DOHH2 (cell line): ENCODE results near the gene SRBD1.

Experiments
- H3F3A ChIP-seq: fragments of 200-600 bp; sonication (generic), shearing (Covaris generic); 2 replicates; pipeline ENCODE4 v1.6.0; 2016; ENCODE audit warnings: antibody characterized with exemption, mild to moderate bottlenecking; ENCODE audit not compliant: control insufficient read depth, insufficient read depth
- H3K27ac ChIP-seq: fragments of 200-600 bp; sonication (generic); 2 replicates; pipeline ENCODE4 v1.5.1; 2014; ENCODE audit warnings: low read depth, mild to moderate bottlenecking, low read length, moderate library complexity
- H3K27me3 ChIP-seq: fragments of 200-600 bp; sonication (generic); 2 replicates; pipeline ENCODE4 v1.6.1; 2014; ENCODE audit warnings: mild to moderate bottlenecking, low read length, mixed read lengths; ENCODE audit not compliant: control insufficient read depth
- H3K36me3 ChIP-seq: fragments of 200-600 bp; sonication (generic); 2 replicates; pipeline ENCODE4 v1.6.1; 2014; ENCODE audit warnings: mild to moderate bottlenecking, low read length, moderate library complexity, mixed read lengths; ENCODE audit not compliant: control insufficient read depth
- H3K4me1 ChIP-seq: fragments of 200-600 bp; sonication (generic); 2 replicates; pipeline ENCODE4 v1.6.1; 2014; ENCODE audit warnings: mild to moderate bottlenecking, low read length, mixed read lengths; ENCODE audit not compliant: control insufficient read depth
- H3K4me2 ChIP-seq: fragments of 200-600 bp; sonication (generic); 2 replicates; pipeline ENCODE4 v1.6.0; 2014; ENCODE audit warnings: mild to moderate bottlenecking, low read length, moderate library complexity
- H3K4me3 ChIP-seq: fragments of 200-600 bp; sonication (generic); 2 replicates; pipeline ENCODE4 v1.5.1; 2014; ENCODE audit warnings: mild to moderate bottlenecking, low read length, mixed read lengths
- H3K79me2 ChIP-seq: fragments of 200-600 bp; sonication (generic); 2 replicates; pipeline ENCODE4 v1.6.1; 2014; ENCODE audit warnings: mild to moderate bottlenecking, low read length, mixed read lengths; ENCODE audit not compliant: control insufficient read depth
- H3K9me2 ChIP-seq: fragments of 200-600 bp; sonication (generic); replicated peaks from 2 replicates; pipeline ENCODE4 v1.6.1; 2014; ENCODE audit warnings: mild to moderate bottlenecking, low read length, mixed read lengths; ENCODE audit not compliant: control insufficient read depth
- H3K9me3 ChIP-seq: fragments of 200-600 bp; sonication (generic); 2 replicates; pipeline ENCODE4 v1.6.1; 2014; ENCODE audit warnings: antibody characterized with exemption, low read length, mixed read lengths; ENCODE audit not compliant: control insufficient read depth, insufficient read depth
- H4K20me1 ChIP-seq: fragments of 200-600 bp; sonication (generic); 2 replicates; pipeline ENCODE4 v1.6.0; 2014; ENCODE audit warnings: low read depth, mild to moderate bottlenecking, antibody characterized with exemption, low read length, moderate library complexity; ENCODE audit not compliant: control insufficient read depth, insufficient read depth
- EZH2phosphoT487 ChIP-seq: fragments of 200-600 bp; sonication (generic); IDR thresholded peaks from 2 replicates; pipeline ENCODE4 v1.6.1; 2017; ENCODE audit warnings: borderline replicate concordance, mild to moderate bottlenecking, antibody characterized with exemption, low read length, moderate library complexity, mixed read lengths
- TF ChIP-seq, protein P1 (sequence below): fragments of 200-600 bp; sonication (generic); IDR thresholded peaks from one replicate; pipeline ENCODE4 v1.5.1; 2014; ENCODE audit warnings: antibody characterized with exemption, mild to moderate bottlenecking, low read depth, low read length; ENCODE audit not compliant: poor library complexity, severe bottlenecking

Gene SRBD1

DNA sequence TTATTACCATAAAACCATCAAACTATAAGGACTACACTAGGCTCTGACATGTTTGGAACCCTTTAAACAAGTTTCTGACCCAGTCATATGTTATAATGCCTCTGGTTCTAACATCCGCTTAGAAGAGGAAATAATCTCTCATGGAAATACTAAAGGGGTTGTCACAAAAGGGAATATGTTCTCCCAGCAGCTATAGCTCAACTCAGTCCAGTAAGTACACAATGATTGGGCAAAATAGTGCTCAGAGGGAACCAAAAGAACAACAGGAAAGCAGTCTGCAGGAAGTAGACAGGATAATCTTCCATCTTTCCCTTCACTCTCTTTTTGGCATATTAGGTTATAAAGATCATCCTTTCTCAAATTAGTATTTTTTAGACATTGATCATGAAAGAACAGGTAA, 4.3 kb downstream of the SRBD1 start:
- peaks cover 32% of the 10 kb centered on the region for H3K79me2 ChIP-seq

DNA sequence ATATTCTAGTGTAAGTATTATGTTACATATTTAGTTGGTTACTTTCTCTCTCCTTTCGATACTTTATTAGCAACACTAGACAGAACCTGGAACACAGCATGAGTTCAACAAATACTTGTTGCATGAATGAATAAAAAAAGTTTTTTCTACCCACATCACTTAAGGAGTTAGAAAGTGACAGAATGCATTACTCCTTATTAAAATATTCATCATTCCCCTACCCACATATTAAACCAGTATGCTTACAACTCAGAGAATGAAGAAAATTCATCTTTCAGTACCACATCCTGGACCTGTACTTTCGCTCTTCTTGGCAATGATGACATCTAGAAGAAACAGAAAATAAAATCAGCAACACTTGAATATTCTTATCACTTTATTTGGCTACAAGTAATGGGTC, 6.0 kb downstream of the SRBD1 start:
- Histone ChIP-seq H3K36me3 (peaks cover 17% of the 10 kb centered on the region), H3K9me3 (no peaks in the 10 kb centered on the region), H3K4me3 (no peak overlapping the region), H4K20me1 (no peaks in the 10 kb centered on the region), H3K9me2 (no peaks in the 10 kb centered on the region), H3K27ac (no peak overlapping the region), H3F3A (no peaks in the 10 kb centered on the region), H3K4me2 (no peak overlapping the region), H3K4me1 (peaks cover 9% of the 10 kb centered on the region), H3K27me3 (no peaks in the 10 kb centered on the region), H3K79me2 (peaks cover 27% of the 10 kb centered on the region)
- no peak for TF ChIP-seq EZH2phosphoT487
- TF ChIP-seq, protein P1, sequence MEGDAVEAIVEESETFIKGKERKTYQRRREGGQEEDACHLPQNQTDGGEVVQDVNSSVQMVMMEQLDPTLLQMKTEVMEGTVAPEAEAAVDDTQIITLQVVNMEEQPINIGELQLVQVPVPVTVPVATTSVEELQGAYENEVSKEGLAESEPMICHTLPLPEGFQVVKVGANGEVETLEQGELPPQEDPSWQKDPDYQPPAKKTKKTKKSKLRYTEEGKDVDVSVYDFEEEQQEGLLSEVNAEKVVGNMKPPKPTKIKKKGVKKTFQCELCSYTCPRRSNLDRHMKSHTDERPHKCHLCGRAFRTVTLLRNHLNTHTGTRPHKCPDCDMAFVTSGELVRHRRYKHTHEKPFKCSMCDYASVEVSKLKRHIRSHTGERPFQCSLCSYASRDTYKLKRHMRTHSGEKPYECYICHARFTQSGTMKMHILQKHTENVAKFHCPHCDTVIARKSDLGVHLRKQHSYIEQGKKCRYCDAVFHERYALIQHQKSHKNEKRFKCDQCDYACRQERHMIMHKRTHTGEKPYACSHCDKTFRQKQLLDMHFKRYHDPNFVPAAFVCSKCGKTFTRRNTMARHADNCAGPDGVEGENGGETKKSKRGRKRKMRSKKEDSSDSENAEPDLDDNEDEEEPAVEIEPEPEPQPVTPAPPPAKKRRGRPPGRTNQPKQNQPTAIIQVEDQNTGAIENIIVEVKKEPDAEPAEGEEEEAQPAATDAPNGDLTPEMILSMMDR = no peak

More for the DNA sequence above, 4.3 kb downstream of the SRBD1 start:
- Histone ChIP-seq H3K9me2 (no peaks in the 10 kb centered on the region), H4K20me1 (no peaks in the 10 kb centered on the region), H3K4me2 (no peak overlapping the region), H3K27me3 (no peaks in the 10 kb centered on the region), H3K9me3 (no peaks in the 10 kb centered on the region), H3K4me1 (peaks cover 17% of the 10 kb centered on the region), H3K27ac (no peak overlapping the region), H3F3A (peaks cover 6% of the 10 kb centered on the region), H3K4me3 (no peak overlapping the region), H3K36me3 (peaks cover 5% of the 10 kb centered on the region)
- no peak for TF ChIP-seq EZH2phosphoT487
- TF ChIP-seq, protein P1 = no peak

DNA sequence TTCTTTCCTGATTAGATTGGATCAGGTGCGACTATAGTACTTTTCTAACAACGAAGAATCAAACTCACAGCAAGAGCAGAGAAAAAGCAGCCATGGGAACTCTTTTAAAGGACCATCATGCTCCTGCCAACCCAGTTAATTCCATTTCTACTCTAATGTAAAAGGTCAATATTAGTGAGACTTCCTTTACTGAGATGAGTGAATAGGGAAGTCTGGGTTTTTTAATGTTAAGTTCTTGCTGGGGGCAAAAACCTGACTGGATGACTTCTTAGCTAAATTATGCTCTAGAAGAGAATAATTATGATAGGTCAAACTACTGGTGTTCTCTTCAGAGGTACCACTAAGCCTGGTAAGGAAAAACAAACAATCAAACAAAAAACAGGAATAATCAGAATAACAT, 8.4 kb downstream of the SRBD1 start:
- Histone ChIP-seq H3K9me2 (no peaks in the 10 kb centered on the region), H3K4me3 (no peak overlapping the region), H3K4me2 (no peak overlapping the region), H3K79me2 (peaks cover 5% of the 10 kb centered on the region), H4K20me1 (no peaks in the 10 kb centered on the region), H3K27ac (no peak overlapping the region), H3K4me1 (no peaks in the 10 kb centered on the region), H3K27me3 (no peaks in the 10 kb centered on the region), H3K36me3 (peaks cover 30% of the 10 kb centered on the region), H3F3A (no peaks in the 10 kb centered on the region), H3K9me3 (no peaks in the 10 kb centered on the region)
- TF ChIP-seq, protein P1 = no peak
- TF ChIP-seq EZH2phosphoT487 = no peak

DNA sequence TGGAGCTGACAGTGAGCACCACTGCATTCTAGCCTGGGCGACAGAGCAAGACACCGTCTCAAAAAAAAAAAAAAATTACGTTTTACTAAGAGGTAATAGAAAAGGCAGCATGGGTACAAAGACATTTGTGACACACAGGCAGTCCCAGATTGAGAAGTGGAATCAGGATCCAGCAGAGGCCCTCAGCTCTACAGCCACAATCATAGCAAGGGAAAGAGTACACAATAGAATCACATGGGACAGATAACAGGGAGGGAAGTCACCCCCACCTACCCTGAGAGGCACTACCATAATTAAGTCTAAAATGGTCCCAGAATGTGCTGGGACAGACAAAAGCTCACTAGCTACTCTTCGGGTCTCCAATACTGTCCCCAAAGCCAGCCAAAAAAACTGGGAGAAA, 12.5 kb downstream of the SRBD1 start:
- H3F3A ChIP-seq = no peaks in the 10 kb centered on the region
- no peaks in the 10 kb centered on the region for H3K79me2 ChIP-seq
- no peak overlapping the region for H3K4me2 ChIP-seq
- no peaks in the 10 kb centered on the region for H3K9me3 ChIP-seq
- peaks cover 27% of the 10 kb centered on the region for H3K36me3 ChIP-seq
- H3K27me3 ChIP-seq = no peaks in the 10 kb centered on the region
- no peak for TF ChIP-seq EZH2phosphoT487
- TF ChIP-seq, protein P1 = no peak
- no peaks in the 10 kb centered on the region for H3K4me1 ChIP-seq
- H3K4me3 ChIP-seq = no peak overlapping the region
- H3K27ac ChIP-seq = no peak overlapping the region
- no peaks in the 10 kb centered on the region for H4K20me1 ChIP-seq
- no peaks in the 10 kb centered on the region for H3K9me2 ChIP-seq
